Neuronal stem cell (in vitro differentiated cells): ENCODE data around the gene SUGCT.

Experiments
- DNase-seq: peaks from one replicate; pipeline ENCODE4 v3.0.0-alpha.2; 2013; ENCODE audit warnings: low spot score
- H2AFZ ChIP-seq: one replicate; pipeline ENCODE4 v1.6.1; 2013; ENCODE audit warnings: mild to moderate bottlenecking, low read length, inconsistent platforms
- H2AK5ac ChIP-seq: 2 replicates; pipeline ENCODE4 v1.6.1; 2013; ENCODE audit warnings: low read depth, mild to moderate bottlenecking, inconsistent platforms, low read length, moderate library complexity, mixed read lengths
- H2BK120ac ChIP-seq: 2 replicates; pipeline ENCODE4 v1.6.1; 2013; ENCODE audit warnings: low read depth, mild to moderate bottlenecking, inconsistent platforms, low read length, moderate library complexity, mixed read lengths
- H2BK12ac ChIP-seq: one replicate; pipeline ENCODE4 v1.6.1; 2013; ENCODE audit warnings: low read length, inconsistent platforms
- H2BK15ac ChIP-seq: 2 replicates; pipeline ENCODE4 v1.6.1; 2013; ENCODE audit warnings: mild to moderate bottlenecking, low read length, inconsistent platforms, mixed read lengths
- H2BK5ac ChIP-seq: one replicate; pipeline ENCODE4 v1.6.1; 2013; ENCODE audit warnings: inconsistent platforms, mild to moderate bottlenecking, low read length, moderate library complexity
- H3K14ac ChIP-seq: one replicate; pipeline ENCODE4 v1.6.1; 2013; ENCODE audit warnings: low read length, inconsistent platforms
- H3K18ac ChIP-seq: 2 replicates; pipeline ENCODE4 v1.6.1; 2013; ENCODE audit warnings: low read length, inconsistent platforms
- H3K23ac ChIP-seq: 2 replicates; pipeline ENCODE4 v1.6.1; 2013; ENCODE audit warnings: low read depth, mild to moderate bottlenecking, mixed read lengths, low read length, inconsistent platforms; ENCODE audit not compliant: poor library complexity
- H3K27ac ChIP-seq: replicated peaks from 3 replicates; pipeline ENCODE4 v1.5.1; 2013; ENCODE audit warnings: low read length, inconsistent platforms
- H3K27me3 ChIP-seq, 3 experiments: 2 replicates each; pipeline ENCODE4 v1.6.1; 2013; ENCODE audit warnings: low read length in 3 of 3, mild to moderate bottlenecking in 2 of 3, inconsistent platforms in 1 of 3, low read depth in 1 of 3, mixed read lengths in 1 of 3, moderate library complexity in 1 of 3; ENCODE audit not compliant: control insufficient read depth in 3 of 3, insufficient read depth in 3 of 3
- H3K36me3 ChIP-seq, 2 donors: replicated peaks in 1 of 2; 2 replicates each; pipeline ENCODE4 v1.6.1; 2013; ENCODE audit warnings: low read length in 2 of 2; ENCODE audit not compliant: control insufficient read depth in 2 of 2, insufficient read depth in 2 of 2
- H3K4ac ChIP-seq: 2 replicates; pipeline ENCODE4 v1.6.1; 2013; ENCODE audit warnings: inconsistent platforms, mild to moderate bottlenecking, low read length, moderate library complexity
- H3K4me1 ChIP-seq, 2 donors: 1 replicate in 1 of 2; 2 replicates in 1 of 2; pipeline ENCODE4 v1.6.1; 2013; ENCODE audit warnings: low read length in 2 of 2, low read depth in 1 of 2; ENCODE audit not compliant: control insufficient read depth in 2 of 2, insufficient read depth in 1 of 2
- H3K4me2 ChIP-seq: one replicate; pipeline ENCODE4 v1.6.1; 2013; ENCODE audit warnings: mild to moderate bottlenecking, low read length, inconsistent platforms; ENCODE audit not compliant: insufficient read depth, poor library complexity, severe bottlenecking
- H3K4me3 ChIP-seq, 2 donors: 2 replicates each; pipeline ENCODE4 v1.5.1; 2013; ENCODE audit warnings: low read length in 2 of 2, mild to moderate bottlenecking in 2 of 2, inconsistent platforms in 1 of 2, moderate library complexity in 1 of 2
- H3K79me1 ChIP-seq: one replicate; pipeline ENCODE4 v1.6.1; 2013; ENCODE audit warnings: low read depth, mild to moderate bottlenecking, inconsistent platforms, low read length, moderate library complexity
- H3K9ac ChIP-seq: one replicate; pipeline ENCODE4 v1.6.1; 2013; ENCODE audit warnings: mild to moderate bottlenecking, low read depth, low read length, inconsistent platforms; ENCODE audit not compliant: poor library complexity
- H3K9me3 ChIP-seq, 2 donors: replicated peaks in 1 of 2; 2 replicates each; pipeline versions ENCODE3 to v1.6.1; 2013; ENCODE audit warnings: low read length in 2 of 2, mild to moderate bottlenecking in 2 of 2, inconsistent platforms in 1 of 2, low read depth in 1 of 2, mixed read lengths in 1 of 2, moderate library complexity in 1 of 2; ENCODE audit not compliant: control insufficient read depth in 2 of 2, insufficient read depth in 1 of 2
- H4K8ac ChIP-seq: one replicate; pipeline ENCODE4 v1.6.1; 2013; ENCODE audit warnings: low read depth, mild to moderate bottlenecking, inconsistent platforms, low read length, moderate library complexity
- H4K91ac ChIP-seq: one replicate; pipeline ENCODE4 v1.6.1; 2013; ENCODE audit warnings: low read length, low read depth, mild to moderate bottlenecking, inconsistent platforms; ENCODE audit not compliant: poor library complexity
- WGBS, 2 donors: extraction: QIAGEN DNeasy Blood & Tissue Kit; methylation state at CpG; one replicate each; pipeline ENCODE4 v1.1.7; 2013; ENCODE audit warnings: missing lambda C conversion rate in 2 of 2, mixed read lengths in 1 of 2; ENCODE audit not compliant: insufficient read length in 2 of 2, insufficient replicate concordance in 1 of 2; ENCODE audit errors: extremely low coverage in 2 of 2; 5-methylcytosine and 5-hydroxymethylcytosine counted together

SUGCT gene

DNA sequence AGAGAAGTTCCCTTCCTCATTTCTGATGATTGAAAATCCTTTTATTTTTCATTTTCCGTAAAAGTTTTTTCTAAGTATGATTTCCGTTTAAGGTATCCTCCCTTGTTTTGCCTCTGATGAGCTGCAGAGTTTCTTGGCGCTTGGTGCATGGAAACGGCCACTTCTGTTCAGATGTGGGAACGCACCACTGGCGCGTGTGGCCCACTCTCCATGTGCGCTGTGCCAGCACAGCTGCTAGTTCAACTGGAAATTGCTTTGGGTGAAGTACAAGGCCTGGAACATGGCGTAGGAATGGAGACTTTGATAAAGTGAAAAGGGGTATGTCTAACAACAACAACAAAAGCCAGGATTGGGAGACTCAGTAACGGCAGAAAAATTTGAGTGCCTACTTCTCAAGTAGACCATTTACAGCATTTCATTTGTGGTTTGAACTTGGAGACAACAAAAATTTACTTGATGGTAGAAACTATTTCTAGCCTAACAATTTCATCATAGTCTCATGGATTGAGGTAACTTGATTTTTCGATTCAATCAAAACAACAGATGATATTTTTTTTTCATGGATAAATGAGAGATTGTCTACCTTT is 364.2 kb downstream of the SUGCT start:
- Histone ChIP-seq H2AFZ (no peak overlapping the region), H2BK120ac (no peak overlapping the region), H3K4me1 (no peaks in the 10 kb centered on the region), H2BK5ac (no peak overlapping the region), H3K4ac (no peak overlapping the region), H4K91ac (no peak overlapping the region), H3K9ac (no peak overlapping the region), H3K18ac (peak overlapping the region; percentile 20), H2BK12ac (no peak overlapping the region), H3K23ac (no peak overlapping the region), H4K8ac (no peak overlapping the region), H3K79me1 (no peaks in the 10 kb centered on the region), H2BK15ac (no peak overlapping the region), H3K27ac (no peak overlapping the region), H2AK5ac (no peak overlapping the region), H3K4me2 (no peak overlapping the region), H3K36me3 (no peaks in the 10 kb centered on the region), H3K14ac (no peak overlapping the region), H3K9me3 (no peaks in the 10 kb centered on the region), H3K4me3 (no peak overlapping the region), H3K27me3 (no peaks in the 10 kb centered on the region)
- DNase-seq = no peak
- no CpG with 5 or more reads among the region's 11 CpGs for WGBS, 2 donors

DNA sequence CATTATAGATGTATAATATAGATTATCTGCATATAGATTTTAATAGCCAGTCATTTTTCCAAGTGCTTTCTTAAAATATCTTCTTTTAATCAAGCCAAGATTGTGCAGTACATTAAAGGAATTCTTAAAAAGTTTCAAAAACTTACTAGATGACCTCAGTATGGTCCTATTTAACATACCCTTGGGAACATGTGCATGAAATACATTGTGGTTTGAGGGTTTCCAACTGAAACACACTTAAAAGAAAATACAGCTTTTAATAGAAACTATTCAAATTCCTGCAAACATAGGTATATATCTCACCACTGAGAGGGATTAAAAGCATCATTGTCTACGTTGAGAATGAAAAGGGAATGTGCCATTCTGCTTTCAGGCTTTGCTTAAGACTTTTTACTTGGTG is 364.9 kb downstream of the SUGCT start:
- no peaks in the 10 kb centered on the region for H3K4me1 ChIP-seq
- no peak overlapping the region for H3K27ac ChIP-seq
- no peak overlapping the region for H3K23ac ChIP-seq
- H3K18ac ChIP-seq = no peak overlapping the region
- H2BK120ac ChIP-seq = no peak overlapping the region
- H3K14ac ChIP-seq = no peak overlapping the region
- H3K9ac ChIP-seq = no peak overlapping the region
- H3K4ac ChIP-seq = no peak overlapping the region
- no peaks in the 10 kb centered on the region for H3K27me3 ChIP-seq
- DNase-seq = no peak
- no peaks in the 10 kb centered on the region for H3K36me3 ChIP-seq
- H2AK5ac ChIP-seq = no peak overlapping the region
- H3K9me3 ChIP-seq = no peaks in the 10 kb centered on the region
- H2BK15ac ChIP-seq = no peak overlapping the region
- no peak overlapping the region for H2AFZ ChIP-seq
- WGBS, 2 donors = no CpG with 5 or more reads among the region's 1 CpG
- H3K4me2 ChIP-seq = no peak overlapping the region
- H3K4me3 ChIP-seq = no peak overlapping the region
- no peaks in the 10 kb centered on the region for H3K79me1 ChIP-seq
- no peak overlapping the region for H4K91ac ChIP-seq
- no peak overlapping the region for H4K8ac ChIP-seq
- H2BK12ac ChIP-seq = no peak overlapping the region
- no peak overlapping the region for H2BK5ac ChIP-seq

GRCh38 chr7:40500219-40500618 is 365.4 kb downstream of the SUGCT start:
- no peak overlapping the region for H3K4me2 ChIP-seq
- no peak overlapping the region for H4K8ac ChIP-seq
- H3K4me3 ChIP-seq = no peak overlapping the region
- H3K18ac ChIP-seq = no peak overlapping the region
- no peaks in the 10 kb centered on the region for H3K36me3 ChIP-seq
- DNase-seq = no peak
- H4K91ac ChIP-seq = no peak overlapping the region
- no peak overlapping the region for H3K23ac ChIP-seq
- no peak overlapping the region for H2BK5ac ChIP-seq
- WGBS, 2 donors = no CpG with 5 or more reads among the region's 1 CpG
- H3K27ac ChIP-seq = no peak overlapping the region
- H3K9me3 ChIP-seq = no peaks in the 10 kb centered on the region
- no peaks in the 10 kb centered on the region for H3K79me1 ChIP-seq
- no peak overlapping the region for H2BK120ac ChIP-seq
- no peak overlapping the region for H3K4ac ChIP-seq
- no peak overlapping the region for H2BK15ac ChIP-seq
- no peak overlapping the region for H3K9ac ChIP-seq
- H2AK5ac ChIP-seq = no peak overlapping the region
- no peak overlapping the region for H2AFZ ChIP-seq
- H3K4me1 ChIP-seq = no peaks in the 10 kb centered on the region
- H3K27me3 ChIP-seq = no peaks in the 10 kb centered on the region
- H2BK12ac ChIP-seq = no peak overlapping the region
- H3K14ac ChIP-seq = no peak overlapping the region

- Histone ChIP-seq H3K14ac (no peak overlapping the region), H3K36me3 (no peaks in the 10 kb centered on the region), H3K23ac (no peak overlapping the region), H3K9me3 (peaks cover under 1 to 11% of the 10 kb centered on the region in 2 donors), H3K18ac (no peak overlapping the region), H2AK5ac (no peak overlapping the region), H3K79me1 (no peaks in the 10 kb centered on the region), H2BK15ac (no peak overlapping the region), H2BK5ac (no peak overlapping the region), H3K27me3 (no peaks in the 10 kb centered on the region), H3K4me2 (no peak overlapping the region), H3K9ac (no peak overlapping the region), H2BK12ac (no peak overlapping the region), H2BK120ac (no peak overlapping the region), H3K4ac (no peak overlapping the region), H3K27ac (no peak overlapping the region), H2AFZ (no peak overlapping the region), H4K8ac (no peak overlapping the region), H3K4me3 (no peak overlapping the region), H4K91ac (no peak overlapping the region), H3K4me1 (no peaks in the 10 kb centered on the region)
- WGBS, 2 donors = no CpG with 5 or more reads among the region's 1 CpG
- DNase-seq = no peak
These were observed 367.6 kb downstream of the SUGCT start for GRCh38 chr7:40502359-40502758.
